Stimulated activated naive CD4-positive, alpha-beta T cell (primary cell): ENCODE results near the gene JAZF1.
"Not testable (repeated sequence)": the region's sequence is repeated elsewhere in the genome, so short reads cannot be mapped to it uniquely, and the experiment has no call there.

ENCODE experiments used
- DNase-seq, 6 experiments: peaks; one replicate each; lab custom pipeline; 2025; lab: John Stamatoyannopoulos, UW

Gene JAZF1

GRCh38 chr7:27912751-27913150 is 267.8 kb downstream of the JAZF1 start:
- no peak for DNase-seq

DNA sequence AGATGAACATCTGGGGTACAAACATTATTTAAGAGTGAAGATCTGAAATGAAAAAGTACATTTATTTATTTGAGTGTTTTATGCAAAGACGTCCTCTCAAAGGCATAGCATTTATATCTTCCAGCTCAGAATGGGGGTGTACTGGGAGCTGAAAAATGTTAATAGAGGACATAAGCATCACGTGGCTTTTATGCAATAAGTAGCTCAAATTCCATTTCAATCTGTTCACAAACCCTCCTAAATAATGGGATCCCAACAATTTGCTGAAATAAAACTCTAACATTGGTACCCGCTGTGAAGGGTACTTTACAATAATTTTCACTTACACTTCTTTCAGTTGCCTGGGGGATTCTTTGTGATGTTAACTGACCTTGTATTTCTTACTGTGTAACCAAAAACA is 268.7 kb downstream of the JAZF1 start:
- DNase-seq, result no peak

DNA sequence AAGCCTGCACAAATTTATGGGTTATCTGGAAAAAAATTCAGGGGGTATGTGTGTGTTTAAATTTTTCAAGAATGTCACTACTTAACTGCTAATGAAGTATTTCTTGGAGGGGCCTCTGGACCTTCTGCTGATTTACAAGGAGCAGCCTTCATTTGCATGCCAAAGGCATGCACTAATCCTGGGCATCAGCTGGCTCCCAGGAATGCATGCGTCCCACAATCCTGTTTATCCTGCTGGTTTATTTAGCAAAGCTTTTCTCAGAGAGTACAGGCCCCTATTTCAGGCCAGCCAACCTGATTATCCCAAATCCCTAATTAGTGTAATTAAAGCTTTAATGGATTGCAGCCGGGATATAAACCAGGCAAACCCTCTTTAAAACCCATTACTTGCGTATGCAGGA is 270.3 kb downstream of the JAZF1 start:
- DNase-seq, result no peak

- no peak for DNase-seq
These were observed 271.9 kb downstream of the JAZF1 start for GRCh38 chr7:27908534-27909165.

DNA sequence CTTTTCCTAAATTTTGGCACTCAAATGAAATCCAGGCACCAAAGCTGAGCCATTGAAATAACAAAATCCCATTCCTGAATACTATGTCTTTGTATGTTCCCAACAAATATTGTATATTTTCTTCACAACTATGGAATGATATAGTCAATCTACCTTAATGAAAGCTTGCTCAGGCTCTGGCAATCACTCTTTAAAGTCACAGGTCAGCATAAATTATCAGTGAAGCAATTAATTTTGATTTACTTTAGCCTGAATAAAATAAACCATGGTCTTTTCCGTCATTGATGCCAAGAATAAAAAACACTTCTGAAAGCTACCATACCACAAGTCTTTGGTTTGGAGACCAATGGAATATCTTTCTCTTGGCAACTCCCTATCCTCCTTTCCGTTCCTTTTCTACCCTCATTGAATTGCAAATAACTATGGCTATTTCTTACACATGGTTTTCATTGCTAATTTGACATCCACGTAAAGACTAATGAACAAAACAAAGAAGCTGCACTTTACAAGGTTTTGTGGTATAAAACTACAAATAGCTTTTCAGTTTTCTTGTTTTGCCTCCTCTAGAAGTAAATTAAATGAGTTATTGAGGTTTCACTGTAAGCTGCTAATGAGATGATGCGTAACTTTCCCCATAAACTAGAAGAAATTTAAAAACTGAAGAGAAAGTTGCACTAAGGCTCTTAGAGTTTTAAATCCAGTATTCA is 274.1 kb downstream of the JAZF1 start:
- DNase-seq, result no peak

GRCh38 chr7:27905951-27906350 is 274.6 kb downstream of the JAZF1 start:
- DNase-seq, result no peak

GRCh38 chr7:27901028-27901760 is 279.4 kb downstream of the JAZF1 start:
- DNase-seq, result peak in 2 of 6 experiments; percentile 14 to 15

- no peak for DNase-seq
These were observed 280.6 kb downstream of the JAZF1 start for GRCh38 chr7:27900006-27900405.

- no peak for DNase-seq
These were observed 281.0 kb downstream of the JAZF1 start for GRCh38 chr7:27899601-27900000.

GRCh38 chr7:27897441-27897847 is 283.2 kb downstream of the JAZF1 start:
- no peak for DNase-seq

DNA sequence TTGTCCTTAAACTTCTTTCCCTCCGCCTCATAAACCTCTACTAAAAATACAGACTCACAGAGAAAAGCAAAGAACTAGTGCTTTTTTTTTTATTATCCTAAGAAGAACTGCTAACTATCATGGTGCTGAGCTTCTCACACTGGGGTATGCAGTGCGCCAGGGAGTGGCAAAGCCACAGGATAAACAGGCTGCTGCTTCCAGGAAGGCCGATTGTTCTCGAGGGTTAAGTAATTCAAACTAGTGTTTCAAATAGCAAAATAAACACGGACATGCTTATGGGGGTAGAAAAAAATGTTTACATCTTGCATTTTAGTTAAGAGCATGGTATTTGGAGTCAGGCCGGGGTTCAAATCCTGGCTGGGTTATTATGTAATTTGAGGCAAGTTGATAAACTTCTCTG is 283.6 kb downstream of the JAZF1 start:
- no peak for DNase-seq

DNA sequence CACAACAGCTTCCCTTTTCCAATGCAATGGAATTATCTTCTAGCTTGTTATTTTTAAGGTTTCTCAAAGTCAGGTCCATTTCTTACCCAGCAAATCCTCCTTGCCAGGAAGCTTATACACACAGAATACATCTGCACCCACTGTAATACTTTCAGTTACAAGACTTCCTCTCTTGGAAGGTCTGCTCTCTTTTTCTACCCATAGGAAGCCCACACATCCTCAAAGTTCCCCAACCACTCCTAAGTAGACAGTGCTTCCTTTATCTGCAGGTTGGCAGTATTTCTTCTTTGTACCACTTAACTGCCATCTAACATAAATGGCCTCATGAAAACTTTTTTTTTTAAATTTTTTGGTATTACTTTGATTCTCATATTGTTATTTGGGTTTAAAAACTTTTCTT is 285.0 kb downstream of the JAZF1 start:
- DNase-seq, result no peak

- no peak for DNase-seq
These were observed 290.3 kb downstream of the JAZF1 start for GRCh38 chr7:27890205-27890849.

- no peak for DNase-seq
These were observed 290.8 kb downstream of the JAZF1 start for GRCh38 chr7:27889800-27890199.

DNA sequence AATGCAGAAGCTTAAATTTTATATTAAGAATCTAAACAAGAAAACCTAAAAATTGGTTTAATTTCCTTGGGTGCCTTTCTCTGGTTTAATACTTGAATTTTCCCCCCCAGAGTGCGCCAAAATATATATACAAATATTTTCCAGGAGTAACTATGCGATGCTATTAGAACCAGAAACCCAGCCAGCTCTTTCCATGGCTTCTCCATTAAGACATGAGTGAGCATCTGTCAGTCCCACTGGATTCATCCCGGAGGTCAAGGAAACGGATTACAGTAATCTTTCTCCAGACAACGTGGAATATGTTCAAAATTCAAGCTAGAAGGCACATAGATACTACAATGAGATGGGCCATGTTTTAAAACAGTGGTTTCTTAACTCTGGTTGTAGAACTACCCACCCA is 291.9 kb downstream of the JAZF1 start:
- no peak for DNase-seq

- not testable (repeated sequence) for DNase-seq
These were observed 293.9 kb downstream of the JAZF1 start for GRCh38 chr7:27886710-27887109.

DNA sequence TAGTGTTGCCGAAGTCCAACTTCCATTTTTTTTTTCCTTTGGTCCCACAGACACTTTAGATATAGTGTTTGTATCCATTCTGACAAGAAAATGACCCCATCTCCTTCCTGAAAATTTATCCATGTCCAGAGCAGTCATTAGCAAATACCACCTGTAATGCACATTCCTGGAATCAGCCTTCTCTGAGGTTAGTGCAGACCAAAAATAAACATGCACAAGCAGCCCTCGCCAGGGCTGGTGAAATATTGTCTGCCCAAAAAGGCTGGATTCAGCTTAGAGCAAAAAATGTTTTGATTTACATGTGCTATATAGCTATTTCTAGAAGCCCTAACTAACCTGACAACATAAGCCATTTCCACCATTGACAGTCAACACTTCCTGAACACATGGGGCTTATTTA is 294.9 kb downstream of the JAZF1 start:
- DNase-seq, result no peak

GRCh38 chr7:27883696-27884095 is 296.9 kb downstream of the JAZF1 start:
- no peak for DNase-seq

DNA sequence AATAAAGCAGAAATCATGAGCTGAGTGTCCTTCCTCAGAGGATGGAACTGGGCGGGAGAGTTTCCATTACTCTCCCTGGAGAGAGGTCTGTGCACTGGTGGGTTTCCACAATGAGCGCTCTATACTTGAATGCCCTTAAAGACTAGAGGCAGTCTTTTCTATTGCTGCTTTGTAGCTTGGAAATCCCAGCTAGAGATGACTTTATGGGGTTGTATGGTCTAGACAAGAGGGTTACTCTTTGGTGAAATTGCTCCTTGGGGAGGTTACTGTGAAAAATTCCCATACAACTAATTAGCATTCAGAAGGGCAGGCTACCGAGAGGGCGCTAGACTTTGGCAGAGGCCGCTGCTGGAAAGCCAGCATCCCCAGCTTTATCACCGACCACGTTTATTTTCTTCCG is 303.8 kb downstream of the JAZF1 start:
- DNase-seq, result no peak

DNA sequence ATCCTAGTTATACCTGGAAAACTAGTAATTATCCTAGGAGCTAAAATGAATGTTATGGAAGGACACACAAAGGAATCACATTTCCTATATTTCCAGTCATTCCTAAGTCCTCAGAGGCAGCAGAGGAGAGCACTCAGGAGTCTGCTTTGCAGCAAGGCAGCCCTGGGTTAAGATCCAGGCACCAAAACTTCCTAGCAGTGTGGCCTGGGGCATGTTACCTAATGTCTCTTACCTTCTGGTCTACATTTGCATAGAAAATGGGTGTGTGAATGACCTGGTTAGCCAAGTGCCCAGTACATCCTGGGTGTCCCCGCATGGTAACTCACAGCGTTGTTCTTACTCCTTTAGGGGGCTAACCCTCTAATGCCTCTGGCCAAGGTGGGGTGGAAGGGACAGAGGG is 304.8 kb downstream of the JAZF1 start:
- no peak for DNase-seq

GRCh38 chr7:27875061-27875460 is 305.5 kb downstream of the JAZF1 start:
- DNase-seq, result no peak
